ENCODE results near the gene PHACTR1. TPM values are rescaled to one million over a fixed set of nuclear protein-coding genes. Genes with fewer than 3 reads are reported as not detected.

PHACTR1 gene
- total and polyA plus RNA-seq, 9 of the 15 experiments (the other 6 are each of a cell fraction or from before 2014, with no cell fraction given), result 11.5 to 32.6 (median 22.0) TPM

DNA sequence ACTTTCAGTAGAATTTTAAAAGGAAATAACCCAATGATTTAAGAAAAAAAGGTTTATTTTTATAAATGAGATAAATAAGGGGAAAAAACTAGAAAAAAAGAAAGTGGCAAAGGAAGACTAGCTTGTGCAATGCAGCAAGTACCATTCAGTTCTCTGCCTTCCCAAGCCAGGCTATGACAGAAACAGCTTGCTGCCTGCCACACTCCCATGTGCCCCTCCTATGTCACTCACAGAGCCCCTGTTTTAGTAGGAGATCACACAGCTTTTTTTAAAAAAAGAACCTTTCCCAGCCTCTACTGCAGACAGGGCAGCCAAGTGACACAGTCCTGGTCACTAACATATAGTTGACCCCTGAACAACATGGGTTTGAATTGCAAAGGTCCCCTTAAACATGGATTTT is 598.2 kb downstream of the PHACTR1 start:
- intact Hi-C loops (cut with micrococcal nuclease) (no loop called here), in situ Hi-C loops (cut with MboI) (no loop called here)
- H3K36me3 ChIP-seq (ENCODE audit: control insufficient read depth, insufficient read depth, low read length), result peaks cover 77% of the 10 kb centered on the region
- ChIA-PET CTCF (ENCODE audit: low intra/inter-chr PET ratio) (no interaction called here), POLR2A (interaction anchor here (1.2 kb wide), 1 partner anchor 10 kb away, joined by 3 read pairs; no protein-coding TSS in a partner anchor)
- no peak for FAIRE-seq
- no peak overlapping the region for H3K9ac ChIP-seq (ENCODE audit: insufficient read depth in 1 of 2, low read depth in 2 of 2, low read length in 2 of 2)
- no TSS peak for BruUV-seq (replicated peaks)
- no peaks in the 10 kb centered on the region for H3K79me2 ChIP-seq (ENCODE audit: control insufficient read depth, insufficient read depth, low read length)
- ATAC-seq, result no peak
- no peaks in the 10 kb centered on the region for H3K27me3 ChIP-seq (ENCODE audit: control insufficient read depth in 2 of 2, insufficient read depth in 2 of 2, low read length in 2 of 2)
- H3K4me3 ChIP-seq, result no peak overlapping the region
- H4K20me1 ChIP-seq (replicated peaks; ENCODE audit: control insufficient read depth, insufficient read depth, low read length), result no peaks in the 10 kb centered on the region
- H3K9me3 ChIP-seq (replicated peaks; ENCODE audit: control insufficient read depth, insufficient read depth, low read depth, low read length), result no peaks in the 10 kb centered on the region
- no peaks in the 10 kb centered on the region for H3K9me1 ChIP-seq (ENCODE audit: control insufficient read depth, insufficient read depth, low read length)
- H3K27ac ChIP-seq (ENCODE audit: extremely low read depth, low read depth, low read length), result no peak overlapping the region
- H3K4me2 ChIP-seq (ENCODE audit: insufficient read depth, low read length), result no peak overlapping the region
- H2AFZ ChIP-seq (ENCODE audit: low read depth, low read length), result no peak overlapping the region
- DNase-seq (ENCODE audit: extremely low read depth in 1 of 4, low spot score in 3 of 4), result no peak
- peaks cover 5 to 6% of the 10 kb centered on the region in 2 experiments; a peak in 4 of 5 replicates for H3K4me1 ChIP-seq (replicated peaks in 1 of 2; ENCODE audit: control insufficient read depth in 2 of 2, insufficient read depth in 2 of 2, low read length in 2 of 2)
- TF ChIP-seq EHMT2 (IDR thresholded peaks at IDR 0.05) (no peak), HNRNPL (IDR thresholded peaks at IDR 0.05; ENCODE audit: low read depth, low read length) (no peak), U2AF1 (optimal IDR thresholded peaks at IDR 0.05; ENCODE audit: low read depth, low read length) (no peak), ZKSCAN8 (CRISPR knock-in tag; IDR thresholded peaks at IDR 0.05) (no peak), RFX7 (CRISPR knock-in tag; IDR thresholded peaks at IDR 0.05) (no peak)
- TF ChIP-seq, protein P1, sequence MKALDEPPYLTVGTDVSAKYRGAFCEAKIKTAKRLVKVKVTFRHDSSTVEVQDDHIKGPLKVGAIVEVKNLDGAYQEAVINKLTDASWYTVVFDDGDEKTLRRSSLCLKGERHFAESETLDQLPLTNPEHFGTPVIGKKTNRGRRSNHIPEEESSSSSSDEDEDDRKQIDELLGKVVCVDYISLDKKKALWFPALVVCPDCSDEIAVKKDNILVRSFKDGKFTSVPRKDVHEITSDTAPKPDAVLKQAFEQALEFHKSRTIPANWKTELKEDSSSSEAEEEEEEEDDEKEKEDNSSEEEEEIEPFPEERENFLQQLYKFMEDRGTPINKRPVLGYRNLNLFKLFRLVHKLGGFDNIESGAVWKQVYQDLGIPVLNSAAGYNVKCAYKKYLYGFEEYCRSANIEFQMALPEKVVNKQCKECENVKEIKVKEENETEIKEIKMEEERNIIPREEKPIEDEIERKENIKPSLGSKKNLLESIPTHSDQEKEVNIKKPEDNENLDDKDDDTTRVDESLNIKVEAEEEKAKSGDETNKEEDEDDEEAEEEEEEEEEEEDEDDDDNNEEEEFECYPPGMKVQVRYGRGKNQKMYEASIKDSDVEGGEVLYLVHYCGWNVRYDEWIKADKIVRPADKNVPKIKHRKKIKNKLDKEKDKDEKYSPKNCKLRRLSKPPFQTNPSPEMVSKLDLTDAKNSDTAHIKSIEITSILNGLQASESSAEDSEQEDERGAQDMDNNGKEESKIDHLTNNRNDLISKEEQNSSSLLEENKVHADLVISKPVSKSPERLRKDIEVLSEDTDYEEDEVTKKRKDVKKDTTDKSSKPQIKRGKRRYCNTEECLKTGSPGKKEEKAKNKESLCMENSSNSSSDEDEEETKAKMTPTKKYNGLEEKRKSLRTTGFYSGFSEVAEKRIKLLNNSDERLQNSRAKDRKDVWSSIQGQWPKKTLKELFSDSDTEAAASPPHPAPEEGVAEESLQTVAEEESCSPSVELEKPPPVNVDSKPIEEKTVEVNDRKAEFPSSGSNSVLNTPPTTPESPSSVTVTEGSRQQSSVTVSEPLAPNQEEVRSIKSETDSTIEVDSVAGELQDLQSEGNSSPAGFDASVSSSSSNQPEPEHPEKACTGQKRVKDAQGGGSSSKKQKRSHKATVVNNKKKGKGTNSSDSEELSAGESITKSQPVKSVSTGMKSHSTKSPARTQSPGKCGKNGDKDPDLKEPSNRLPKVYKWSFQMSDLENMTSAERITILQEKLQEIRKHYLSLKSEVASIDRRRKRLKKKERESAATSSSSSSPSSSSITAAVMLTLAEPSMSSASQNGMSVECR (CRISPR knock-in tag; IDR thresholded peaks at IDR 0.05), result no peak
- TF ChIP-seq, protein P2, sequence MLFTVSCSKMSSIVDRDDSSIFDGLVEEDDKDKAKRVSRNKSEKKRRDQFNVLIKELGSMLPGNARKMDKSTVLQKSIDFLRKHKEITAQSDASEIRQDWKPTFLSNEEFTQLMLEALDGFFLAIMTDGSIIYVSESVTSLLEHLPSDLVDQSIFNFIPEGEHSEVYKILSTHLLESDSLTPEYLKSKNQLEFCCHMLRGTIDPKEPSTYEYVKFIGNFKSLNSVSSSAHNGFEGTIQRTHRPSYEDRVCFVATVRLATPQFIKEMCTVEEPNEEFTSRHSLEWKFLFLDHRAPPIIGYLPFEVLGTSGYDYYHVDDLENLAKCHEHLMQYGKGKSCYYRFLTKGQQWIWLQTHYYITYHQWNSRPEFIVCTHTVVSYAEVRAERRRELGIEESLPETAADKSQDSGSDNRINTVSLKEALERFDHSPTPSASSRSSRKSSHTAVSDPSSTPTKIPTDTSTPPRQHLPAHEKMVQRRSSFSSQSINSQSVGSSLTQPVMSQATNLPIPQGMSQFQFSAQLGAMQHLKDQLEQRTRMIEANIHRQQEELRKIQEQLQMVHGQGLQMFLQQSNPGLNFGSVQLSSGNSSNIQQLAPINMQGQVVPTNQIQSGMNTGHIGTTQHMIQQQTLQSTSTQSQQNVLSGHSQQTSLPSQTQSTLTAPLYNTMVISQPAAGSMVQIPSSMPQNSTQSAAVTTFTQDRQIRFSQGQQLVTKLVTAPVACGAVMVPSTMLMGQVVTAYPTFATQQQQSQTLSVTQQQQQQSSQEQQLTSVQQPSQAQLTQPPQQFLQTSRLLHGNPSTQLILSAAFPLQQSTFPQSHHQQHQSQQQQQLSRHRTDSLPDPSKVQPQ (CRISPR knock-in tag; IDR thresholded peaks at IDR 0.05; ENCODE audit: borderline replicate concordance), result no peak
- TF ChIP-seq, protein P3, sequence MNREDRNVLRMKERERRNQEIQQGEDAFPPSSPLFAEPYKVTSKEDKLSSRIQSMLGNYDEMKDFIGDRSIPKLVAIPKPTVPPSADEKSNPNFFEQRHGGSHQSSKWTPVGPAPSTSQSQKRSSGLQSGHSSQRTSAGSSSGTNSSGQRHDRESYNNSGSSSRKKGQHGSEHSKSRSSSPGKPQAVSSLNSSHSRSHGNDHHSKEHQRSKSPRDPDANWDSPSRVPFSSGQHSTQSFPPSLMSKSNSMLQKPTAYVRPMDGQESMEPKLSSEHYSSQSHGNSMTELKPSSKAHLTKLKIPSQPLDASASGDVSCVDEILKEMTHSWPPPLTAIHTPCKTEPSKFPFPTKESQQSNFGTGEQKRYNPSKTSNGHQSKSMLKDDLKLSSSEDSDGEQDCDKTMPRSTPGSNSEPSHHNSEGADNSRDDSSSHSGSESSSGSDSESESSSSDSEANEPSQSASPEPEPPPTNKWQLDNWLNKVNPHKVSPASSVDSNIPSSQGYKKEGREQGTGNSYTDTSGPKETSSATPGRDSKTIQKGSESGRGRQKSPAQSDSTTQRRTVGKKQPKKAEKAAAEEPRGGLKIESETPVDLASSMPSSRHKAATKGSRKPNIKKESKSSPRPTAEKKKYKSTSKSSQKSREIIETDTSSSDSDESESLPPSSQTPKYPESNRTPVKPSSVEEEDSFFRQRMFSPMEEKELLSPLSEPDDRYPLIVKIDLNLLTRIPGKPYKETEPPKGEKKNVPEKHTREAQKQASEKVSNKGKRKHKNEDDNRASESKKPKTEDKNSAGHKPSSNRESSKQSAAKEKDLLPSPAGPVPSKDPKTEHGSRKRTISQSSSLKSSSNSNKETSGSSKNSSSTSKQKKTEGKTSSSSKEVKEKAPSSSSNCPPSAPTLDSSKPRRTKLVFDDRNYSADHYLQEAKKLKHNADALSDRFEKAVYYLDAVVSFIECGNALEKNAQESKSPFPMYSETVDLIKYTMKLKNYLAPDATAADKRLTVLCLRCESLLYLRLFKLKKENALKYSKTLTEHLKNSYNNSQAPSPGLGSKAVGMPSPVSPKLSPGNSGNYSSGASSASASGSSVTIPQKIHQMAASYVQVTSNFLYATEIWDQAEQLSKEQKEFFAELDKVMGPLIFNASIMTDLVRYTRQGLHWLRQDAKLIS (CRISPR knock-in tag; IDR thresholded peaks at IDR 0.05), result no peak
- TF ChIP-seq, protein P4, sequence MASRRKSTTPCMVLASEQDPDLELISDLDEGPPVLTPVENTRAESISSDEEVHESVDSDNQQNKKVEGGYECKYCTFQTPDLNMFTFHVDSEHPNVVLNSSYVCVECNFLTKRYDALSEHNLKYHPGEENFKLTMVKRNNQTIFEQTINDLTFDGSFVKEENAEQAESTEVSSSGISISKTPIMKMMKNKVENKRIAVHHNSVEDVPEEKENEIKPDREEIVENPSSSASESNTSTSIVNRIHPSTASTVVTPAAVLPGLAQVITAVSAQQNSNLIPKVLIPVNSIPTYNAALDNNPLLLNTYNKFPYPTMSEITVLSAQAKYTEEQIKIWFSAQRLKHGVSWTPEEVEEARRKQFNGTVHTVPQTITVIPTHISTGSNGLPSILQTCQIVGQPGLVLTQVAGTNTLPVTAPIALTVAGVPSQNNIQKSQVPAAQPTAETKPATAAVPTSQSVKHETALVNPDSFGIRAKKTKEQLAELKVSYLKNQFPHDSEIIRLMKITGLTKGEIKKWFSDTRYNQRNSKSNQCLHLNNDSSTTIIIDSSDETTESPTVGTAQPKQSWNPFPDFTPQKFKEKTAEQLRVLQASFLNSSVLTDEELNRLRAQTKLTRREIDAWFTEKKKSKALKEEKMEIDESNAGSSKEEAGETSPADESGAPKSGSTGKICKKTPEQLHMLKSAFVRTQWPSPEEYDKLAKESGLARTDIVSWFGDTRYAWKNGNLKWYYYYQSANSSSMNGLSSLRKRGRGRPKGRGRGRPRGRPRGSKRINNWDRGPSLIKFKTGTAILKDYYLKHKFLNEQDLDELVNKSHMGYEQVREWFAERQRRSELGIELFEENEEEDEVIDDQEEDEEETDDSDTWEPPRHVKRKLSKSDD (conservative IDR thresholded peaks at IDR 0.05; ENCODE audit: low read length), result no peak
